K562 (cell line): ENCODE measurements around the gene HEXIM2. TPM values are rescaled to one million over a fixed set of nuclear protein-coding genes. Genes with fewer than 3 reads are reported as not detected.

Experiments
- ATF1 ChIP-seq, 2 experiments: fragments of 450-650 bp in 1 of 2; IDR thresholded peaks; 2 replicates each; pipeline ENCODE4 v1.6.1; 2016; ENCODE audit warnings: missing compliant biosample characterization in 1 of 2, missing genetic modification characterization in 1 of 2
- CBFA2T3 ChIP-seq: fragments of 450-650 bp; IDR thresholded peaks from 2 replicates; pipeline ENCODE4 v1.6.1; 2017
- CHD2 ChIP-seq: IDR thresholded peaks from 2 replicates; pipeline ENCODE4 v1.6.1; 2011; ENCODE audit warnings: low read depth, low read length
- FOXK2 ChIP-seq, 2 experiments: fragments of 450-650 bp; IDR thresholded peaks in 1 of 2; conservative IDR thresholded peaks in 1 of 2; 2 replicates each; pipeline ENCODE4 v1.6.1; 2016; ENCODE audit warnings: low read depth in 2 of 2, mild to moderate bottlenecking in 1 of 2
- FUS ChIP-seq: fragments of 200-400 bp; formaldehyde crosslinking; optimal IDR thresholded peaks from 2 replicates; pipeline ENCODE3; 2017; ENCODE audit warnings: low read depth, low read length
- GABPA ChIP-seq: fragments of 200-800 bp; sonication (Bioruptor generic); conservative IDR thresholded peaks from 2 replicates; pipeline ENCODE4 v1.6.1; 2016; ENCODE audit warnings: low read depth, missing genetic modification characterization, missing compliant biosample characterization
- GABPB1 ChIP-seq: sonication (generic); formaldehyde crosslinking; IDR thresholded peaks from 2 replicates; pipeline ENCODE4 v1.8.0; 2022; ENCODE audit warnings: mild to moderate bottlenecking, missing genetic modification reagents
- GATA2 ChIP-seq: sonication (generic); formaldehyde crosslinking; IDR thresholded peaks from 2 replicates; pipeline ENCODE4 v1.4.0; 2020; ENCODE audit warnings: mild to moderate bottlenecking, missing genetic modification reagents
- JUN ChIP-seq, 2 experiments: sonication (generic) in 1 of 2; formaldehyde crosslinking in 1 of 2; IDR thresholded peaks; 2 replicates each; pipeline versions ENCODE4 v1.6.1 to v1.8.0; 2012 to 2022; ENCODE audit warnings: borderline replicate concordance in 2 of 2, mild to moderate bottlenecking in 2 of 2, improper control_type of control experiment in 1 of 2, low read depth in 1 of 2, low read length in 1 of 2, missing genetic modification reagents in 1 of 2
- LEF1 ChIP-seq: fragments of 450-650 bp; IDR thresholded peaks from 2 replicates; pipeline ENCODE4 v1.6.1; 2016; ENCODE audit warnings: mild to moderate bottlenecking
- MECOM ChIP-seq: fragments of 250-450 bp; sonication (Bioruptor Pico); IDR thresholded peaks from 2 replicates; pipeline ENCODE4 v1.8.0; 2022; ENCODE audit warnings: inconsistent platforms
- NBN ChIP-seq: fragments of 450-650 bp; IDR thresholded peaks from 2 replicates; pipeline ENCODE4 v1.6.1; 2016; ENCODE audit warnings: low read depth, mild to moderate bottlenecking
- NEUROD1 ChIP-seq: fragments of 150-350 bp; IDR thresholded peaks from 2 replicates; pipeline ENCODE4 v1.6.1; 2014; ENCODE audit warnings: borderline replicate concordance, low read length, low read depth; ENCODE audit not compliant: partially characterized antibody
- NFE2 ChIP-seq: IDR thresholded peaks from 2 replicates; pipeline ENCODE4 v1.6.1; 2014; ENCODE audit warnings: antibody characterized with exemption, low read depth
- NFIC ChIP-seq: fragments of 450-650 bp; IDR thresholded peaks from 2 replicates; pipeline ENCODE4 v1.6.1; 2017; ENCODE audit warnings: mild to moderate bottlenecking, inconsistent platforms
- NR2C1 ChIP-seq, 2 experiments: fragments of 450-650 bp; IDR thresholded peaks; 2 replicates each; pipeline ENCODE4 v1.6.1; 2017; ENCODE audit warnings: mild to moderate bottlenecking in 2 of 2, antibody characterized with exemption in 1 of 2, inconsistent platforms in 1 of 2, missing compliant biosample characterization in 1 of 2, missing genetic modification characterization in 1 of 2
- NRF1 ChIP-seq, 2 experiments: fragments of 450-650 bp; IDR thresholded peaks in 1 of 2; conservative IDR thresholded peaks in 1 of 2; 2 replicates each; pipeline ENCODE4 v1.6.1; 2014; ENCODE audit warnings: mild to moderate bottlenecking in 2 of 2
- PCBP1 ChIP-seq: fragments of 200-400 bp; formaldehyde crosslinking; IDR thresholded peaks from 2 replicates; pipeline ENCODE4 v1.6.1; 2018; ENCODE audit warnings: mild to moderate bottlenecking, low read depth, low read length; ENCODE audit not compliant: poor library complexity, severe bottlenecking
- POLR2A ChIP-seq: fragments of 450-650 bp; conservative IDR thresholded peaks from 2 replicates; pipeline ENCODE4 v1.6.1; 2016
- SMARCE1 ChIP-seq: fragments of 450-650 bp; IDR thresholded peaks from 2 replicates; pipeline ENCODE4 v1.7.1; 2016; ENCODE audit warnings: mild to moderate bottlenecking
- TAF1 ChIP-seq: IDR thresholded peaks from 2 replicates; pipeline ENCODE4 v1.6.1; 2011; ENCODE audit warnings: mild to moderate bottlenecking, low read length, moderate library complexity; ENCODE audit not compliant: insufficient read depth, control insufficient read depth, severe bottlenecking; ENCODE audit errors: extremely low read depth
- TCF3 ChIP-seq: sonication (generic); formaldehyde crosslinking; IDR thresholded peaks from 2 replicates; pipeline ENCODE4 v1.4.0; 2020; ENCODE audit warnings: mild to moderate bottlenecking, missing genetic modification reagents
- ZBTB7A ChIP-seq: IDR thresholded peaks from 2 replicates; pipeline ENCODE4 v1.6.1; 2011; ENCODE audit warnings: low read depth, mild to moderate bottlenecking, low read length, moderate library complexity, borderline replicate concordance; ENCODE audit not compliant: control insufficient read depth
- ZC3H11A ChIP-seq: IDR thresholded peaks from 2 replicates; pipeline ENCODE4 v1.6.1; 2012; ENCODE audit warnings: low read depth, low read length, improper control_type of control experiment
- ZC3H4 ChIP-seq: sonication (generic); formaldehyde crosslinking; IDR thresholded peaks from 2 replicates; pipeline ENCODE4 v1.9.0; 2021; ENCODE audit warnings: missing genetic modification reagents, borderline replicate concordance
- ZEB2 ChIP-seq: fragments of 450-650 bp; IDR thresholded peaks from 2 replicates; pipeline ENCODE4 v1.6.1; 2016
- ZNF197 ChIP-seq: fragments of 200-800 bp; sonication (Bioruptor generic); IDR thresholded peaks from 2 replicates; pipeline ENCODE4 v1.6.1; 2016; ENCODE audit warnings: low read depth, missing genetic modification characterization, missing compliant biosample characterization
- ZNF589 ChIP-seq: fragments of 200-800 bp; sonication (Bioruptor generic); IDR thresholded peaks from 2 replicates; pipeline ENCODE4 v1.6.1; 2016; ENCODE audit warnings: low read depth, missing genetic modification characterization, missing compliant biosample characterization
- ZNF644 ChIP-seq: fragments of 200-800 bp; sonication (Bioruptor generic); IDR thresholded peaks from 2 replicates; pipeline ENCODE4 v1.6.1; 2016; ENCODE audit warnings: low read depth, missing genetic modification characterization, missing compliant biosample characterization
- ZSCAN29 ChIP-seq: fragments of 450-650 bp; IDR thresholded peaks from 2 replicates; pipeline ENCODE4 v1.6.1; 2017
- polyA plus RNA-seq, 8 experiments: library from polyadenylated mRNA; depleted of rRNA in 4 of 8; stranded (reverse) in 5 of 8; unstranded in 3 of 8; fragments of >200 nt; fragmentation: Nextera tagmentation in 2 of 8; fragmentation: Illumina TruSeq in 1 of 8; extraction: Ambion mirVana in 2 of 8; extraction: Trizol in 1 of 8; gene quantifications; 2 replicates each; pipeline versions ENCODE4 v1.2.1 to v1.2.3, GENCODE V29; 2011 to 2014; ENCODE audit warnings: inconsistent platforms in 1 of 8, missing spikeins in 1 of 8
- total RNA-seq, 7 experiments: library from RNA; depleted of rRNA in 6 of 7; stranded (reverse); fragments of >200 nt in 6 of 7; fragmentation: Illumina TruSeq in 2 of 7; extraction: Trizol in 2 of 7; gene quantifications; 2 replicates each; pipeline versions ENCODE4 v1.2.1 to v1.2.3, GENCODE V29; 2011 to 2021; ENCODE audit warnings: low replicate concordance in 1 of 7
- TF ChIP-seq, protein P1 (sequence below): sonication (generic); formaldehyde crosslinking; IDR thresholded peaks from 2 replicates; pipeline ENCODE4 v1.9.0; 2022; ENCODE audit warnings: mild to moderate bottlenecking, missing genetic modification reagents

The HEXIM2 gene
- total and polyA plus RNA-seq, 9 of the 15 experiments (the other 6 are each of a cell fraction or from before 2014, with no cell fraction given), result 0.69 to 3.4 (median 1.1) TPM; not detected in 2

DNA sequence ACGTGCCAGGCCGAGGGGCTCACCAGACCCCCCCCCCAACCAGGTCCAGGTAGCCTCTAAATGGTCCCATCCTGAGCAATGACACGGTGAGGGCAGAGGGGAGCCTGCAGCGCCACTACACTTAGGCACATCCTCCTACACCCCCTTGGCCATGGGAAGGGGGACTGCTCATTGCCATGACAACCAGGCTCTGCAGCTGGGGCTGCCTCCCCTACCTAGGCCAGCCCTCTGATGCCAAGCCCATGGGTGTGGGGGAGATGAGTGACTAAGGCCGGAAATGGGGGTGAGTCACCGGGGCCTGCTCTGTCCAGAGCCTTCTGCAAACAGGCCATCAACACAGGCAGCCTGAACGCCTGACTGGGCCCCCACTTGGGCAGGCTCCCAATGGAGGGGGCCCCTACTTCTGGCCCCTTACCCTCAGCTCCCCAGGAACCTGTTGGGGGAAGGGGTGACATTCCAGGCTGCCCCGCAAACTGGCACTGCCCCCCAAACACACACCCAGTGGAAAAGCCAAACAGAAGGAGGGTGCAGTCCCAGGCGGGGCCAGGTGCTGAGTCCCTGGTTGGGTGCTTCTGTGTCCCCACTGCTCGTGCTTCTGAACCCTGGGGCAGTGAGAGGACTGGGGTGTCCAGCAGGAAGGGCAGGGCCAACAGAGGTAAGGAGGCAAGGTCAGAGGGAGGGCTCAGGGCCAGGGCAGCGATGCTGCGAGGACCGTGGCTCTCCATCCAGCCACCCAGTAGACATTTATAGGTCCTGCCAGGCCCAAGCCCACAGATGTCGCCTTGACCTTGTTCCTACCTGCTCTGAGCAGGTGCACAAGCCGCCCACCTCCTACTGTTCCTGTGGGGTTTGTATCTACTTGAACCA is 37.5 kb upstream of the HEXIM2 start (continued):
- TF ChIP-seq ZBTB7A (peak; percentile 89), NFIC (peak; percentile 53), NEUROD1 (peak; percentile 82), TAF1 (peak; percentile 37), LEF1 (peak; percentile 85), CBFA2T3 (peak; percentile 50), ZSCAN29 (no peak), GABPB1 (peak; percentile 88), NR2C1 (IDR thresholded peaks at IDR 0.05) (0 out of 2 replicates have a peak, but pooled peaks have one; percentile 21), NR2C1 (tag; IDR thresholded peaks at IDR 0.05) (no peak), PCBP1 (no peak), MECOM (CRISPR knock-in tag) (peak; percentile 43; the same call in 1 of the 2 replicates), NFE2 (peak; percentile 73), CHD2 (no peak), FUS (no peak), TCF3 (CRISPR knock-in tag) (peak; percentile 20; the same call in 1 of the 2 replicates), ZC3H11A (no peak), ZEB2 (peak; percentile 60), ATF1 (CRISPR knock-in tag; IDR thresholded peaks at IDR 0.05) (no peak), ATF1 (tag; IDR thresholded peaks at IDR 0.05) (no peak), ZNF197 (CRISPR knock-in tag) (no peak), FOXK2 (conservative IDR thresholded peaks at IDR 0.05 in 1 of 2, IDR thresholded peaks at IDR 0.05 in 1 of 2; ENCODE audit: low read depth in 2 of 2) (peak; percentile 56 to 69; a peak in 3 of 4 replicates), GATA2 (CRISPR knock-in tag) (0 out of 2 replicates have a peak, but pooled peaks have one; percentile 32), ZC3H4 (CRISPR knock-in tag) (0 out of 2 replicates have a peak, but pooled peaks have one; percentile 13), GABPA (tag) (peak; percentile 75), ZNF589 (CRISPR knock-in tag) (peak; percentile 88; the same call in 1 of the 2 replicates), ZNF644 (tag) (0 out of 2 replicates have a peak, but pooled peaks have one; percentile 55), SMARCE1 (peak; percentile 97), NBN (peak; percentile 41; the same call in 1 of the 2 replicates), NRF1 (conservative IDR thresholded peaks at IDR 0.05 in 1 of 2, IDR thresholded peaks at IDR 0.05 in 1 of 2) (peak; percentile 27 to 38; a peak in 3 of 4 replicates), JUN (IDR thresholded peaks at IDR 0.05; ENCODE audit: borderline replicate concordance, low read depth, low read length) (peak; percentile 97), JUN (CRISPR knock-in tag; IDR thresholded peaks at IDR 0.05; ENCODE audit: borderline replicate concordance) (no peak), POLR2A (peak; percentile 70)
- TF ChIP-seq, protein P1, sequence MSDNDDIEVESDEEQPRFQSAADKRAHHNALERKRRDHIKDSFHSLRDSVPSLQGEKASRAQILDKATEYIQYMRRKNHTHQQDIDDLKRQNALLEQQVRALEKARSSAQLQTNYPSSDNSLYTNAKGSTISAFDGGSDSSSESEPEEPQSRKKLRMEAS (CRISPR knock-in tag), result peak; percentile 68; the same call in 1 of the 2 replicates
